ENCODE data around the gene MRPL46.

DNA sequence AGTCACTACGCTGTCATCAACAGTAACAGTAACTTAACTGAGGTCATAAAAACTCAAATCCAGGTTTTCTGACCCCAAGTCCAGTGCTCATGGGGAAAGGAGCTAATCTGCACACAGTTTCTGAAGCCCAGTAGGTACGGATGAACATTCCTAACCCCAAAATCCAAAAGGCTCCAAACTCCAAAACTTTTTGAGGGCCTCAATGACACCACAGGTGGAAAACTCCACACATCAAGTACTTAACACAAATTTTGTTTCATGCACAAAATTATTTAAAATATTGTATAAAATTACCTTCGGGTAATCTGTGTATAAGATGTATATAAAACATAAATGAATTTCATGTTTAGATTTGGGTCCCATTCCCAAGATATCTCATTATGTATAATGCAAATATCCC lies 10.5 kb downstream of the MRPL46 start:
- TF ChIP-seq MAX (IDR thresholded peaks at IDR 0.05) = no peak
- no peak for TF ChIP-seq NFIC (IDR thresholded peaks at IDR 0.05)
- TF ChIP-seq, protein P1, sequence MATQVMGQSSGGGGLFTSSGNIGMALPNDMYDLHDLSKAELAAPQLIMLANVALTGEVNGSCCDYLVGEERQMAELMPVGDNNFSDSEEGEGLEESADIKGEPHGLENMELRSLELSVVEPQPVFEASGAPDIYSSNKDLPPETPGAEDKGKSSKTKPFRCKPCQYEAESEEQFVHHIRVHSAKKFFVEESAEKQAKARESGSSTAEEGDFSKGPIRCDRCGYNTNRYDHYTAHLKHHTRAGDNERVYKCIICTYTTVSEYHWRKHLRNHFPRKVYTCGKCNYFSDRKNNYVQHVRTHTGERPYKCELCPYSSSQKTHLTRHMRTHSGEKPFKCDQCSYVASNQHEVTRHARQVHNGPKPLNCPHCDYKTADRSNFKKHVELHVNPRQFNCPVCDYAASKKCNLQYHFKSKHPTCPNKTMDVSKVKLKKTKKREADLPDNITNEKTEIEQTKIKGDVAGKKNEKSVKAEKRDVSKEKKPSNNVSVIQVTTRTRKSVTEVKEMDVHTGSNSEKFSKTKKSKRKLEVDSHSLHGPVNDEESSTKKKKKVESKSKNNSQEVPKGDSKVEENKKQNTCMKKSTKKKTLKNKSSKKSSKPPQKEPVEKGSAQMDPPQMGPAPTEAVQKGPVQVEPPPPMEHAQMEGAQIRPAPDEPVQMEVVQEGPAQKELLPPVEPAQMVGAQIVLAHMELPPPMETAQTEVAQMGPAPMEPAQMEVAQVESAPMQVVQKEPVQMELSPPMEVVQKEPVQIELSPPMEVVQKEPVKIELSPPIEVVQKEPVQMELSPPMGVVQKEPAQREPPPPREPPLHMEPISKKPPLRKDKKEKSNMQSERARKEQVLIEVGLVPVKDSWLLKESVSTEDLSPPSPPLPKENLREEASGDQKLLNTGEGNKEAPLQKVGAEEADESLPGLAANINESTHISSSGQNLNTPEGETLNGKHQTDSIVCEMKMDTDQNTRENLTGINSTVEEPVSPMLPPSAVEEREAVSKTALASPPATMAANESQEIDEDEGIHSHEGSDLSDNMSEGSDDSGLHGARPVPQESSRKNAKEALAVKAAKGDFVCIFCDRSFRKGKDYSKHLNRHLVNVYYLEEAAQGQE (IDR thresholded peaks at IDR 0.05; ENCODE audit: low read depth) = no peak
- TF ChIP-seq EP300 (IDR thresholded peaks at IDR 0.05; ENCODE audit: borderline replicate concordance) = no peak
- no peak for TF ChIP-seq TCF12 (IDR thresholded peaks at IDR 0.05; ENCODE audit: low read depth)
- no peak for TF ChIP-seq TAF1 (IDR thresholded peaks at IDR 0.05; ENCODE audit: low read depth)
- no peak for TF ChIP-seq USF1 (IDR thresholded peaks at IDR 0.05)
- no peak for TF ChIP-seq EGR1 (IDR thresholded peaks at IDR 0.05)
- no peak for TF ChIP-seq CEBPB (IDR thresholded peaks at IDR 0.05)
- TF ChIP-seq YY1 (IDR thresholded peaks at IDR 0.05; ENCODE audit: low read depth) = no peak

Data from Ishikawa (cell line).